22Rv1 (cell line): ENCODE data around the gene HCK.

Experiments used
- H3K27ac ChIP-seq: fragments of 450-650 bp; 2 replicates; pipeline ENCODE4 v1.5.1; 2017
- ZFX ChIP-seq: fragments of 450-650 bp; IDR thresholded peaks from 2 replicates; pipeline ENCODE4 v1.6.1; 2017; ENCODE audit warnings: antibody characterized with exemption, borderline replicate concordance
- TF ChIP-seq, protein P1 (sequence below): fragments of 450-650 bp; IDR thresholded peaks from 2 replicates; pipeline ENCODE4 v1.5.1; 2017; ENCODE audit warnings: mild to moderate bottlenecking

The HCK gene

DNA sequence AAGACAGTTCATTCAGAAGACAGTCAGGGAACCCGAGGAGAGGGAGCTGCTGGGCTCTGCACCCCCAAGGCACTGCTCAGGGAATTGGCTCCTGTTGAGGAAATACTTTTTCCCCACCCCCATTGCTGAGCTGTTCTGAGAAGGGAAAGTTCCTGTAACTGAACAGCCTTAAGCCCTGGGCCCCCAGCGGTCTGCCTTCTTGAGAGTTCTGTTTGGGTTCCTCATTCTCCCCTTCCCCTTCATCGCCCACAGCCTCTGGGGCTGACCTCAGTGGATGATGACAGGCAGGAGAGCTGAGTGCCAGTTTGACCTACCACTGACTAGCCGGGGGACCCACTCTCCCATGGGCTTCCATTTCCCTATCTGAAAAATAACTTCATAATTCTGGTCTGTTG is 10.7 kb downstream of the HCK start:
- H3K27ac ChIP-seq, result no peak overlapping the region
- TF ChIP-seq, protein P1, sequence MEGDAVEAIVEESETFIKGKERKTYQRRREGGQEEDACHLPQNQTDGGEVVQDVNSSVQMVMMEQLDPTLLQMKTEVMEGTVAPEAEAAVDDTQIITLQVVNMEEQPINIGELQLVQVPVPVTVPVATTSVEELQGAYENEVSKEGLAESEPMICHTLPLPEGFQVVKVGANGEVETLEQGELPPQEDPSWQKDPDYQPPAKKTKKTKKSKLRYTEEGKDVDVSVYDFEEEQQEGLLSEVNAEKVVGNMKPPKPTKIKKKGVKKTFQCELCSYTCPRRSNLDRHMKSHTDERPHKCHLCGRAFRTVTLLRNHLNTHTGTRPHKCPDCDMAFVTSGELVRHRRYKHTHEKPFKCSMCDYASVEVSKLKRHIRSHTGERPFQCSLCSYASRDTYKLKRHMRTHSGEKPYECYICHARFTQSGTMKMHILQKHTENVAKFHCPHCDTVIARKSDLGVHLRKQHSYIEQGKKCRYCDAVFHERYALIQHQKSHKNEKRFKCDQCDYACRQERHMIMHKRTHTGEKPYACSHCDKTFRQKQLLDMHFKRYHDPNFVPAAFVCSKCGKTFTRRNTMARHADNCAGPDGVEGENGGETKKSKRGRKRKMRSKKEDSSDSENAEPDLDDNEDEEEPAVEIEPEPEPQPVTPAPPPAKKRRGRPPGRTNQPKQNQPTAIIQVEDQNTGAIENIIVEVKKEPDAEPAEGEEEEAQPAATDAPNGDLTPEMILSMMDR, result no peak
- no peak for TF ChIP-seq ZFX

- no peak overlapping the region for H3K27ac ChIP-seq
- no peak for TF ChIP-seq ZFX
- TF ChIP-seq, protein P1, result no peak
These were observed 11.7 kb downstream of the HCK start for GRCh38 chr20:32063695-32064094.

- TF ChIP-seq, protein P1, result no peak
- no peak for TF ChIP-seq ZFX
- H3K27ac ChIP-seq, result no peak overlapping the region
These were observed 12.6 kb downstream of the HCK start for GRCh38 chr20:32064667-32065066.

GRCh38 chr20:32067234-32067821 is 15.3 kb downstream of the HCK start:
- TF ChIP-seq, protein P1, result no peak
- TF ChIP-seq ZFX, result no peak
- H3K27ac ChIP-seq, result no peak overlapping the region

GRCh38 chr20:32068174-32068573 is 16.1 kb downstream of the HCK start:
- no peak overlapping the region for H3K27ac ChIP-seq
- TF ChIP-seq, protein P1, result no peak
- TF ChIP-seq ZFX, result no peak

DNA sequence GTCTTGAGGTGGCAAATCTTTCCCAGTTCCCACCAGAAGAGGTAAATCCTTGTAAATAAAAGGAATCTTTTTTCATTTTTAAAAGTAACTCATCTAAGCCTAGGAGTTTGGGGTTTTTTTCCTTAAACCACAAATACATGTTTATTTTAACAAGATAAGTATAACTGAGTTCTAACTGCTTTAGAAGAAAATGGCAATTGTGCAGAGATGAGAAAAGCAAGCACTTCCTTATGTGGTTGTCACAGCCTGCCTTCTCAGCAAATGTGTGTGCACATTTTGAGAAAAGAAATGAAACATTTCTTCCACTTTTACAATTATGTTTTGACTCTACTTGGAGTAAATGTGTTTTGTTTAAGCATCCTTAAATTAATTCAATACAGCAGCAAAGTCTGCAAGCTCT is 17.7 kb downstream of the HCK start:
- TF ChIP-seq ZFX, result no peak
- TF ChIP-seq, protein P1, result no peak
- no peak overlapping the region for H3K27ac ChIP-seq

GRCh38 chr20:32070282-32070681 is 18.2 kb downstream of the HCK start:
- no peak overlapping the region for H3K27ac ChIP-seq
- no peak for TF ChIP-seq ZFX
- TF ChIP-seq, protein P1, result no peak
